ENCODE data around the gene C2orf72.
"Not testable (repeated sequence)": the region's sequence is repeated elsewhere in the genome, so short reads cannot be mapped to it uniquely, and the experiment has no call there.

C2orf72 gene

DNA sequence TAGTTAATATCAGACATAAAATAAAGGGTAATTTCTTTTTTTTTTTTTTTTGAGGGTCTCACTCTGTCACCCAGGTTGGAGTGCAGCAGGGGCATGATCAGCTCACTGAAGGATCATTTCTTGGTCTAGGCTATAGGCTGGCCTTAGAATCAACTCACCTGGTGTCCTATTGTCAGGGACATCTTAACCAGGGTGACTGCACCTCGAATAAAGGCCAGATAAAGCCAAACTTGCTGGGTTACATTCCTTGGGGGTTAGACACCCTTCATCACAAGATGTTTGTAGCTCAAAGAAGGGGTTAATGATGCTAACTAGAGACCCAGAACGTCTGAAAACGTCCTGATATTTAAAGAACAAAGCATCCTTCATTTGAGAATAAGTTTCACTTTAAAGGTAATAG, 23.5 kb upstream of the C2orf72 start:
- in situ Hi-C loops (cut with MboI; ENCODE audit: low sequenced_read_pairs): no loop called here

DNA sequence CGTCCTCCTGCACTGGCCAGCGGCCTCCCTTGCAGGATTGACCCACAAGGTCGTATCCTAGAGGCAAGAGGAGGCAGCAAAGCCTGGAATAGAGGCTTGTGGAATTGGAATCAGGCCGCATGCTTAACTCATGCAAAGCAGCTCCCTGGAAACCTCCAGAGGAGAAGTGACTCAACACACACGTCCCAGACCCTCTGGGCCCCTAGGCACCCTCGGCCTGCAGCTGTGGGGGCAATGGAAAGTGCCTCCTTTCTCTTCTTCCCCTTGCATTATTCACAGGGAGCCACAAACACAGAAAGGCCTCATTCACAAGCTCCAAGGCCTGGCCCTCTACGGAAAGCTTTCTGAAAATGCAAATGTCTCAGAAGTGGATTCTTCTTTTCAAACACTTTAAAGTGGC, 21.8 kb upstream of the C2orf72 start:
- in situ Hi-C loops (cut with MboI; ENCODE audit: low sequenced_read_pairs): no loop called here

- in situ Hi-C loops (cut with MboI; ENCODE audit: low sequenced_read_pairs): no loop called here
These were observed 21.4 kb upstream of the C2orf72 start for GRCh38 chr2:231015926-231016325.

GRCh38 chr2:231016566-231017230, 20.6 kb upstream of the C2orf72 start:
- in situ Hi-C loops (cut with MboI; ENCODE audit: low sequenced_read_pairs): no loop called here

GRCh38 chr2:231017231-231017598, 20.1 kb upstream of the C2orf72 start:
- in situ Hi-C loops (cut with MboI; ENCODE audit: low sequenced_read_pairs): no loop called here

DNA sequence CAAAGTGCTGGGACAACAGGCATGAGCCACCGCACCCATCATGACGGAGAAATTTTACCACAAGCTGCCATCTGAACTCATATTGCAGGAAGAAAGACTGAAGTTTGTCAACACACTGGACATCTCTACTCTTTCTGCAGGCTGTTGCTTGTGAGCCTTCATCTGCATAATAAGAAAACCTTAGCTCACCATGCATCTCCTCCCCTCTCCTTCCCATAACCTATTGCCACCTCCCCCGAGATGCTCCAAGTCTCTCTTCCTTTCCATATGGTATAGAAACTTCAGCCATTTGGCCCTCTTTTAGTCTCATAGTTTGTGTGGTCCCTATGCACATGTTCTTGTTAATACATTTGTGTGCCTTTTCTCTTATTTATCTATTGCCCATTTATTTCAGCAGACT, 19.1 kb upstream of the C2orf72 start:
- in situ Hi-C loops (cut with MboI; ENCODE audit: low sequenced_read_pairs): no loop called here

DNA sequence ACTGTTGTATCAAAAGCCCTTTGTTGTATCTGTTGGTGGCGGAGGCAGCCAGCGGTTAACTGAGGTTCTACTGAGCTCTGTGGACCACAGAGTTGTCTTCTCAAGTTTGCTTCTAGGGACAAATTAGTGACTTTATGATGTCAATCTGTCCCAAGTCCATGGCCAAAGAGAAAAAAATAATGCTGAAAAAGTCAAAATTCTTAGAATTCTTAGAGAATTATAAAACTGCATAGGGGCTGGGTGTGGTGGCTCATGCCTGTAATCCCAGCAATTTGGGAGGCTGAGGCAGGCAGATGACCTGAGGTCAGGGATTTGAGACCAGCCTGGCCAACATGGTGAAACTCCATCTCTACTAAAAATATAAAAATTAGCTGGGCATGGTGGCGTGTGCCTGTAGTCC, 12.3 kb upstream of the C2orf72 start:
- in situ Hi-C loops (cut with MboI; ENCODE audit: low sequenced_read_pairs): not testable (repeated sequence)

DNA sequence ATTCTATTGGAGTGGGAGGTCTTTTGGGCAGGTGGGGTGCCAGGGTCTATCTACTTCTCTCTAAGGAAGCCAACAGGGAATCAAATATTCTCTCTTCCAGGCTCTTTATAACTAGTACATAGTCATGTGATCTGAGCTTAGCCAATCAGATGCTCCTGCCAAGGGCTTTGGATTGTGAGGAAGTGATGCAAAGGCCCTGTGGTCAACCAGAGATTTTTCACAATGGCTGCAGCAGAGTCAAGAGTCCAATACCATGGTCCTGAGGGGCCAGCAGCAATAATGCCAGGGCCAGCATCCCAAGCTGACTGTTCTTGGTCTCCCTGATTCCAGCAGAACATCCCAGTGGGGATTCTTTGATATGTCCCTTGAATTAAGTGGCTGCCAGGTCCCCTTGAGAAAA, 8.4 kb upstream of the C2orf72 start:
- in situ Hi-C loops (cut with MboI; ENCODE audit: low sequenced_read_pairs): no loop called here

DNA sequence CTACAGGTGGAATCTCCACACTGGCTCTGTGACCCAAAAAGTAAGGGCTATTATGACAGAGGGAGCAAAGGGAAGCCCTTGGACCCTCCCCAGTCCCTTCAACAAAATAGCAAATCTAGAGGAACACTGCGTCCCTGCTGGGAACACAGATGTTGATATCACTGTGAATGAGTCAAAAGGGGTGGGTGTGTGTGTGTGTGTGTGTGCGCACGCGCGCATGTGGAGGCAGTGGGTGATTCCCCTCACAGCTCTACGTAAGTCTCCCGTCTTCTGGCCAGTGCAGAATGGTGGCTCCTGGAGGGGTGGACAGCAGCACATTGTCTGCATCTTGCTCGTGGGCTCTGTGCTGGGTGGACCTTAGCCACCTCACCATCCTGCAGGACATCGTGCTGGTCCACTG, 7.8 kb upstream of the C2orf72 start:
- in situ Hi-C loops (cut with MboI; ENCODE audit: low sequenced_read_pairs): no loop called here

DNA sequence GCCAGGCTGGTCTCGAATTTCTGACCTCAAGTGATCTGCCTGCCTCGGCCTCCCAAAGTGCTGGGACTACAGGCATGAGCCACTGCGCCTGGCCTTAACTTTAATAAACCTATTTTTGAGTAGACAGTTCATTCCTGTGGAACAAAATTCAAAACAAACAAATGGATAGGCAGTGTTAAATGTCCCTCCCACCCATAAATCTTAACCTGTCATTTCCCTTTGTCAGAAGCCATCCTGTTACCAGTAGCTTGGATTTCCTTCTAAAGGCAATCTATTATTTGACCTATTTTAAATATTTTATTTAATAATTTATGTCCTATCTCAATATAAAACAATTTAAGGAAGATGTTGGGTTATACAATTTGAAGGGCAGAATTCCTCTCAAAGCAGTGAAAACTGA, 6.6 kb upstream of the C2orf72 start:
- in situ Hi-C loops (cut with MboI; ENCODE audit: low sequenced_read_pairs): no loop called here

- in situ Hi-C loops (cut with MboI; ENCODE audit: low sequenced_read_pairs): no loop called here
These were observed 4.7 kb upstream of the C2orf72 start for GRCh38 chr2:231032575-231033140.

DNA sequence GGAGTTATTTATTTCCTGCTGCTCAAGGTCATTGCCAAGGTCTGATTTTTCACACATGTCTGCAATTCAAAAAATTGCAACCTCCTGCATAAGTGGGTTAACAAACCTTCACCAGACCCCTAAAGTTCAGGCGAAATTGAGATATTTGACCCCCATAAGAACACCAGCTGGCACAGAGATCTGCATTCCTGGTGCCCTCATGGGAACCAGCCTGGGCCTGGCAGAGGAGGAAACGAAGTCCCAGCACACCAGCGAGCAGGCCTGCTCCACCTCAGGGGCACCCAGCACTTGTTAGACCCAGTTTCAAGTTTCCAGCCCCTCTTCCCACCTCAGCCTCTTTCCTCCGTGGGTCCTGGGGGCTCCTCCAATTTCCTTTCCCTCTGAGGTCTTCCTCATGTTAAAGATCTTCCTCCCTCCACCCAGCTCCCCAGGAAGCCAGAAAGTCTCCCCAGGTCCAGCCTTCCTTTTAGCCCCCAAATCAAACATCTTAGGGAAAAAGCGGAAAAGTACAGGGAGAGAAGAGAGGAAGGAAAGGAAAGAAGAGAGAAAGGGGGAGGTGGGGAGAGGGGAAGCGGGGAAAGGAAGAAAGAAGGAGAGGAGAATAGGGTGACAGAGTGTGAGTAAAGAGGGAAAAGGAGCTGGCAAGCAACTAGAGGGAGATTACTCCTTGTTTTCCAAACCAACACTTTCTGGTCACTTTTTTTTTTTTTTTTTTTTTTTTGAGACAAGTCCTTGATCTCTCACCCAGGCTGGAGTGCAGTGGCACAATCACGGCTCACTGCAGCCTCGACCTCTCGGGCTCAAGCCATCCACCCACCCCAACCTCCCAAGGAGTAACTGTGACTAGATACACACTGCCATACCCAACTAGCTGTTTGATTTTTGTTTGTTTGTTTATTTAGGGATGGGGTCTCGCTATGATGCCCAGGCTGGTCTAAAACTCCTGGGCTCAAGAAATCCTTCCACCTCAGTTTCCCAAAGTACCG, 3.9 kb upstream of the C2orf72 start:
- in situ Hi-C loops (cut with MboI; ENCODE audit: low sequenced_read_pairs): no loop called here

DNA sequence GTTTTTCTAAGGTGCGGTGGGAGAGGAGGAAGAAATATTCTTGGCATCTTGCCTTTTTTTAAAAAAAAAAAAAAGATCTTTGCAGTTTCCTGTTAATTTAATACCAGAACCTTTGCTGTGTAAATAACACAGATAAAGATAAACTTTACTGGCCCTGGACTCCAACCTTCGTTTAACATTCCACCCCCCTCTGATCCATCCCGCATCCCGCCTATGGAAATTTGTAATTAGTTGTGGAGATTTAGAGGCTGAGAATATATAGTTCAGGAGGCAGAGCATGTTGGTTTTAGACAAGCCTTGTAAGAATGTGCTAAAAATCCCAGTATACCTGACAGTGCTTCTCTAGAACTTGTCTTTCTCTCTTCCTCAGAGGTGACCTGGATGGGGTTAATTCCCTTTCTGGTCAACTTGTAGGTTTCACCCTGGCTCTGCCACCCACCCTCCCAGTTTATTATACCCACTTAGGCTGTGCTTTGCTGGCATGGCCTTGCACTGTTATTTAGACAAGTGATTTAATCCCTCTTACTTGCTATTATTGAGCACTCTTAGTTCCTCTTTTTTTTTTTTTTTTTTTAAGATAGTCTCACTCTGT, 2.9 kb upstream of the C2orf72 start:
- in situ Hi-C loops (cut with MboI; ENCODE audit: low sequenced_read_pairs): no loop called here

GRCh38 chr2:231036131-231036530, 1.2 kb upstream of the C2orf72 start:
- in situ Hi-C loops (cut with MboI; ENCODE audit: low sequenced_read_pairs): no loop called here

GRCh38 chr2:231036578-231037106, 681 bp upstream of the C2orf72 start:
- in situ Hi-C loops (cut with MboI; ENCODE audit: low sequenced_read_pairs): no loop called here

DNA sequence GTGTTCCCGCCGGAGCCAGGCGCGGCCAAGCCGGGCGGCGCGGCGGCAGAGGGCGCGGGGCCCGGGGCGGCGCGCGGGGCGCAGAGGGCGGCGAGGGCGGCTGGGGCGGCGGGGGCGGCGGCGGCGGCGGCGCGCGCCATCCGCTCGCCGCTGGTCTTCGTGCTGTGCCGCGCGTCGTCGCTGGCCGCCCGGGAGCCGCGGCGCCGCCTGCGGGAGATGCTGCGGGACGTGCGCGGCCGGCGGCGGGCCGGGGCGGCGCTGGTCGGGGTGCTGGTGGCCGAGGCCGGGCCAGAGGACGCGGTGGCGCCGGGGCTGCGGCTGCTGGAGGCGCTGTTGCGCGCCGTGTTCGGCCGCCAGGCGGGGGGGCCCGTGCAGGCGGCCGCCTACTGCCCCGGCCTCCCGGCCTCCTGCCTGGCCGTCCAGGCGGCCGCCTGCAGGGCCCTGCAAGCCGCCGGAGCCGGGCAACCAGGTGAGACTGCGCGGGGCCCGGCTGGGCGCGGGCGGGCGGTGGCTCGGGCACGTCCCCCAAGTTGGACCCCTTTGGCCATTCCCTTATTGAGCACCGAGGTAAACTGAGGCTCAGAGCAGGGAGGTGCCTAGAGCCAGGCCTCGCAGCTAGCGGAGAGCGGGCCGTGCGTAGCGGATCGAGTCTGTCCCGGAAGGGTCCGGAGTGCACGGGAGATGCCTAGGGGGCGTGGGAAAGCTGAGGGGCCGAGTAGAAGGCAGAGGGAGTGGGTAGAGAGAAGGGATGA, 584 bp downstream of the C2orf72 start:
- in situ Hi-C loops (cut with MboI; ENCODE audit: low sequenced_read_pairs): no loop called here

GRCh38 chr2:231038483-231039293, 1.4 kb downstream of the C2orf72 start:
- in situ Hi-C loops (cut with MboI; ENCODE audit: low sequenced_read_pairs): no loop called here

- in situ Hi-C loops (cut with MboI; ENCODE audit: low sequenced_read_pairs): no loop called here
These were observed 2.0 kb downstream of the C2orf72 start for GRCh38 chr2:231039294-231039664.

DNA sequence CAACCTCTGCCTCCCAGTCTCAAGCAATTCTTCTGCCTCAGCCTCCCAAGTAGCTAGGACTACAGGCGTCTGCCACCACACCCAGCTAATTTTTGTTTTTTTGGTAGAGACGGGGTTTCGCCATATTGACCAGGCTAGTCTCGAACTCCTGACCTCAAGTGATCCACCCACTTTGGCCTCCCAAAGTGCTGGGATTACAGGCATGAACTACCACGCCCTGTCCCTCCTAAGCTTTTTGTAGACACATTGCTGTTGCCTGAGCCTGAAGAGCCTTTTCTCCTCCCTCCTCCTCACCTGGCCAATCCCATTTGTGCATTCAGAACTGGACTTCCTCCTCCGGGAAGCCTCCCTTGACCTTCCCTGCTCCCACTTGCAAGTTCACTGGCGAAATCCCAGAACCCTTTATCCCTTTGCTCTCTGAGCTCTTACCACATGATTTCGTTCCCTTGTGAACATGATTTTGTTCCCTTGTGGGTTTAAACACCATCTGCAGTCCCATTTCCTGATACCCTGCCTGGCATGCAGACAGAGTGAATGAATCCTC, 2.6 kb downstream of the C2orf72 start:
- in situ Hi-C loops (cut with MboI; ENCODE audit: low sequenced_read_pairs): no loop called here

All from hTERT RPE-1 (cell line).